Activated T-helper 17 cell treated with anti-CD3 and anti-CD28 coated beads, Interleukin-2, amount 50 U/mL, for 72 hours (primary cell): ENCODE measurements around the gene KCP. TPM values are rescaled to one million over a fixed set of nuclear protein-coding genes. Genes with fewer than 3 reads are reported as not detected.

Experiments used
- ATAC-seq: fragments of 150-1000 bp; cut with Tn5 transposase; replicated peaks from 2 replicates; pipeline ENCODE4 v1.10.0; 2021; ENCODE audit warnings: mild to moderate bottlenecking, moderate library complexity
- H3K27ac Mint-ChIP-seq: one replicate; pipeline ENCODE4 v1.8.0; 2022; ENCODE audit warnings: mixed read lengths
- H3K27me3 Mint-ChIP-seq: one replicate; pipeline ENCODE4 v1.8.0; 2022; ENCODE audit warnings: mixed read lengths
- H3K36me3 Mint-ChIP-seq: one replicate; pipeline ENCODE4 v1.8.0; 2022; ENCODE audit warnings: low read depth, mild to moderate bottlenecking, mixed read lengths
- H3K4me1 Mint-ChIP-seq: one replicate; pipeline ENCODE4 v1.8.0; 2022; ENCODE audit warnings: mixed read lengths
- H3K4me3 Mint-ChIP-seq: one replicate; pipeline ENCODE4 v1.8.0; 2022; ENCODE audit warnings: mild to moderate bottlenecking, mixed read lengths
- H3K9me3 Mint-ChIP-seq: one replicate; pipeline ENCODE4 v1.8.0; 2022; ENCODE audit warnings: mixed read lengths
- total RNA-seq, 2 donors: library from RNA; stranded (reverse); gene quantifications; one replicate each; pipeline ENCODE4 v1.2.3, GENCODE V29; 2022

Gene KCP
- total RNA-seq, 2 donors from 2014 or later: 0.09 to 1.0 TPM

DNA sequence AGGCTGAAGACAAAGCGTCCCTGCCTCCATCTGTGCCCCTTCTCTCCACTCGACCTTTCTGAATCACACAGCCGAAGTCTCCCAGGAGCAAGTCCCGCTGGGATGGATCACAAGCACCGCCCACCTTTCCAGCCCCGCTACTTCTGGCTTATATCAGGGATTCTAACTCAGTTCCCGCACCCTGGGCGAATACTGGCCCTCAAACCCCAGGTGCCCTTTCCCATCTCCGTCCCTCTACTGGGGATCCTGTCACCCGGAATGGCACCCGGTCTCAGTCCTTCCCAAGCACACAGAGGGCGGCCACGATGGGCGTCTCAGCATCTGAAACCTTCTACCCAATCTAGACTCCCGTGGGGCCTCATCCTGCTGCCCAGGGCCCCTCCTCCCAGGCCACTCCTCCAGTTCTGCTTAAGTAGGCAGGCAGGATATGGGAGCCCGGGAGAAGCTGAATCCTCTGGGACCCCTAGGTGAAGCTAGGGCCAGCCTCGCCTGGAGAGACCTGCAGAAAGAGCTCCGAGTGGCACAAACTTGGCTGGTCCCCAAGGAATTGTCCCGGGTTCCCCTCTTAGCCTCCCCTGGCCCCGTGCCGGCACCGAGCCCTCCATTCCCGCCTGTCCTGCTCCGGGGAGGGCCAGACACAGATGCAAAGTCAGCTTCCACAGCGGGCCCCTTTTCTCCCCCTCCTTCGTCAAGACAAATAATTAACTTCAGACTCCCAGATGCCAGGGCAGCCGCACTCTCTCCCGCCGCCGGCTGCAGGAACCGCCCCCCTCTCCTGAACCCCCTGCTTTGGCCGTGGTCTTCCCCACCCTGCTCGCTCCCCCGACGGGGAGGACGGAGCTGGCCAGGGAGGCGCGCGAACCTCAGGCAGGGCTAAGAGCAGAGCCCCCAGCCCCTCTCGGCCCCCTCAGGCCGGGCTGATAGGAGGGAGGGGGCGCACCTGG lies 612 bp downstream of the KCP start:
- no peaks in the 10 kb centered on the region for H3K9me3 Mint-ChIP-seq

GRCh38 chr7:128908750-128909624 lies 1.5 kb downstream of the KCP start:
- Mint-ChIP-seq H3K4me1 (peaks cover 5% of the 10 kb centered on the region), H3K27me3 (peaks cover 27% of the 10 kb centered on the region), H3K9me3 (no peaks in the 10 kb centered on the region), H3K27ac (no peak overlapping the region), H3K4me3 (no peak overlapping the region), H3K36me3 (no peaks in the 10 kb centered on the region)
- no peak for ATAC-seq

More for the DNA sequence above, 612 bp downstream of the KCP start:
- Mint-ChIP-seq H3K27me3 (peaks cover 32% of the 10 kb centered on the region), H3K36me3 (no peaks in the 10 kb centered on the region), H3K4me1 (peaks cover 5% of the 10 kb centered on the region), H3K27ac (no peak overlapping the region), H3K4me3 (no peak overlapping the region)
- no peak for ATAC-seq

DNA sequence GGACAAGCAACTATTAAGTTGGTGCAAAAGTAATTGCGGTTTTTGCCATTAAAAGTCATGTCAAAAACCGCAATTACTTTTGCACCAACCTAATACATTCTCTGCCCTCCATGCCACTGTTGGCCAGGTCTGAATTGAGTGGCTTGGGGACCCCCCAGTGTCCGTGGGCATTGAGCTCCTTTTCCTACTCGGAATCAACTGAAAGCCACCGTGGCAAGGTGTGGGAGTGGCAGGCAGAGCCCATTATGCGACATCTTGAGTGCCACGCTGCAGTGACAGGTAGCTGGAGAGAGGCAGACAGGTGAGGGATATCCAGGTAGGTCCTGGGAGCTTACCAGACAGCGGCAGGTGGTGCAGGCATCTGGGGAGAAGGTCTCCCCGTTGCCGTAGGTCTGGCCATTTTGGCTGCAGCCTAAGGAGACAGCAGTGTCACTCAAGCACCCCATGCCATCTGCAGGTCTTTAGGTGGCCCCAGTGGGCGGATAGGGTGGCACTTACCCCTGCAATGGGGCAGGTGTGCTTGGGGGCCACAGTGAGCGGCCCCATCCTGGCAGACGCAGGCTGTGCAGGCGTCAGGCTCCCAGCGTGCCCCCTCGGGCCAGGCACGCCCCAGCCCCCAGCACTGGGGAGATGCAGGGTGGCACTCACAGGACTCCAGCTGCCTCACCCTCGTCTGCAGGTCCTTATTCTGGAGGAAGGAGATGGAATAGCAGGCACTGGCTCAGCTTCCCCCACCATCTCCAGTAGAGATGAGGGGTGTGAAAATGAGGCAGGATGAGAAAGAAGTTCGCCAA lies 3.5 kb downstream of the KCP start:
- Mint-ChIP-seq H3K27ac (no peak overlapping the region), H3K4me3 (no peak overlapping the region), H3K36me3 (no peaks in the 10 kb centered on the region), H3K4me1 (peaks cover 4% of the 10 kb centered on the region), H3K9me3 (no peaks in the 10 kb centered on the region), H3K27me3 (peaks cover 27% of the 10 kb centered on the region)
- ATAC-seq: no peak

GRCh38 chr7:128906001-128906765 lies 4.3 kb downstream of the KCP start:
- H3K4me3 Mint-ChIP-seq: no peak overlapping the region
- no peak for ATAC-seq
- no peak overlapping the region for H3K27ac Mint-ChIP-seq
- H3K9me3 Mint-ChIP-seq: no peaks in the 10 kb centered on the region
- H3K36me3 Mint-ChIP-seq: no peaks in the 10 kb centered on the region
- peaks cover 24% of the 10 kb centered on the region for H3K27me3 Mint-ChIP-seq
- H3K4me1 Mint-ChIP-seq: peaks cover 4% of the 10 kb centered on the region

- peaks cover 13% of the 10 kb centered on the region for H3K27me3 Mint-ChIP-seq
- H3K4me3 Mint-ChIP-seq: no peak overlapping the region
- H3K36me3 Mint-ChIP-seq: no peaks in the 10 kb centered on the region
- ATAC-seq: peak; percentile 60
- peaks cover 4% of the 10 kb centered on the region for H3K4me1 Mint-ChIP-seq
- no peaks in the 10 kb centered on the region for H3K9me3 Mint-ChIP-seq
- H3K27ac Mint-ChIP-seq: peak overlapping the region; percentile 28
Observed at GRCh38 chr7:128904381-128905197, 5.9 kb downstream of the KCP start.

DNA sequence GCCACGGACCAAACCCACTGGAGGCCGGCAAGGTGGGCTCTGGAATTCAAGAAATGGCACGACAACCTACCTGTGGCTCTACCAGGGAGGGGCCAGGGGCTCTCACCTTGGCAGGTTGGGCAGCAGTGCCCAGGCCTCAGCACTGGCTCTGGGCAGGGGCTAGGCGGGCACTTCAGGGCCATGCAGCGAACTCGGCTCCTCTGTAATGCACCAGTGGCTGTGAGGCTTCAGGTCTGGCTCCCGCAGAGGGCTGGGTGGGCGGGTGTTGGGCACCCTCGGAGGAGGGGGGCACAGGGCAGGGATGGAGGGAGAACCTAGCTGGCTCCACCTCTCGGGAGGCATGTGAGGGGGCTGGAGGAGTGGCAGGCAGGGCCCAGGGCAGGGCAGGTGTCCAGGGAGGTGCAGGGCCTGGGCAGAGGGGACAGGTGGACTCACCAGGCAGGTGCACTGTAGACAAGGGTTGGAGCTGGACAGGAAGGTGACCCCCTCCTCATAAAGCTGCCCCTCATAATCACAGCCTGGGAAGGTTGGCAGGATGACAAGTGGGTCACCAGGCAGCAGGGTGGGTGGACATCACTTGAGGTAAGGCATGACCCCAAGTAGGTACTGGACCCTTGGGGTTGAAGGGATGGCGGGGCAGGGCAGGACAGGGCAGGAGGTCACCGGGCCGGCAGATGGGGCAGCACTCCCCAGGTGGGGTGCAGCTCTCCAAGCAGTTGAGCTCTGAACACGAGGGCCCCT lies 6.7 kb downstream of the KCP start:
- Mint-ChIP-seq H3K27ac (no peak overlapping the region), H3K4me3 (no peak overlapping the region), H3K9me3 (no peaks in the 10 kb centered on the region), H3K27me3 (peaks cover 10% of the 10 kb centered on the region), H3K4me1 (peaks cover 4% of the 10 kb centered on the region), H3K36me3 (no peaks in the 10 kb centered on the region)
- no peak for ATAC-seq

DNA sequence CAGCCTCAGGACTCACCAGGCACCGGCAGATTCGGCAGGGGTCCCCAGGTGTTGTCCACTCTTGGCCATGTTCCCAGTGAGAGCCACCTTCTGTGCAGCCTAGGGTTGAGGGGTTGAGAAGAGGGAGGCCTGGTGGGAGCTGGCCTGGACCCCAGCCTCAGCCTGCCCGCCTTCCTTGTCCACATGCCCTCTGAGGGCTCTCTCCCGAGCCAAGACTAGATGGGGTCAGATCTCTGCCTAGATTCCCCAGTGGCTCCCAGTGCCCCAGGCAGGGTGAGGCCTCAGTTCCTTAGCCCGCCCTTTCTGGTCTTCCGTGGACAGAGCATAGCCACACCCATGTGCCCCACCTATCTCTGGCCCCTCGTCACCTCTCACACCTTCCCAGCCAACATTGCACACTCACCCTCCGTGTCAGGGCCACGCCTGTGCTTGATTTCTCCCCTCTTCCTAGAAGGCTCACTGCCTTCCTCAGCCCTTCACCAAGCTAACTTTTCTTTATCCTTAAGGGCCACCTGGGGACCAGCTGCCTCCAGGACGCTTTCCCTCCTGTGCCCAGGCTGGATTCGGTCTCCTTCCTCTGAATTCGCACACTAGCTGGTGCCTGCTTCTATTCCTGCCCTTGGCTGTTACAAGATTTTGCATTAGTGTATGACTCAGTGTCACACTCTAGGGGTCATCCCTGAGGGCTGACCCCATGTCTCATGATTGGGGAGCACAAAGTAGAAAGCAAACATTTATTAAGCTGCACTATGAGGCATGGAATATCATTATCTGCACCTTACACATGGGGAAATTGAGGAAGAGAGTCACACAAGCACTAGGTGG lies 7.5 kb downstream of the KCP start:
- peaks cover 4% of the 10 kb centered on the region for H3K9me3 Mint-ChIP-seq
- ATAC-seq: no peak

GRCh38 chr7:128900237-128900636 lies 10.3 kb downstream of the KCP start:
- Mint-ChIP-seq H3K27ac (no peak overlapping the region), H3K36me3 (no peaks in the 10 kb centered on the region), H3K27me3 (no peaks in the 10 kb centered on the region), H3K4me1 (peaks cover 4% of the 10 kb centered on the region), H3K4me3 (no peak overlapping the region), H3K9me3 (peaks cover 4% of the 10 kb centered on the region)
- ATAC-seq: no peak

More for the DNA sequence above, 7.5 kb downstream of the KCP start:
- H3K27ac Mint-ChIP-seq: no peak overlapping the region
- H3K4me3 Mint-ChIP-seq: no peak overlapping the region
- peaks cover 9% of the 10 kb centered on the region for H3K27me3 Mint-ChIP-seq
- H3K4me1 Mint-ChIP-seq: peaks cover 4% of the 10 kb centered on the region
- no peaks in the 10 kb centered on the region for H3K36me3 Mint-ChIP-seq

DNA sequence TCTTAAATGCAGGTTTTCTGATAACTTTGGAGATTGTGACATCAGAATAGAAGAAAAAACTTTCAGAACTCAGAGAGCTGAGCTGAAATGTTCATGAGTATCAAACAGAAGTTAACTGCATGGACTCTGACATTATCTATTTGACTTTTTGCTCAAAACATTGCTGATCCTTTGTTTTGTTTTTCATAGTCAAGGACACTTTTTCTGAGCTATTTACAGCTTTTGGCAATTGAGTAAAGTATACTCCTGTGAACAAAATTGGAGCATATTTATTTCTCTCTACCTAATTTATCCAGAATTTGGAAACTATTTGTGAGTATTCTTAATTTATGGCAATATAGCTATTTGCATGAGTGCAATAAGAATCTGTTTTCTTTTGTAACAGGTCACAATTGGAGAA lies 11.1 kb downstream of the KCP start:
- Mint-ChIP-seq H3K36me3 (no peaks in the 10 kb centered on the region), H3K4me3 (no peak overlapping the region), H3K4me1 (peaks cover under 1% of the 10 kb centered on the region), H3K9me3 (peaks cover 4% of the 10 kb centered on the region), H3K27ac (no peak overlapping the region), H3K27me3 (no peaks in the 10 kb centered on the region)
- no peak for ATAC-seq

GRCh38 chr7:128895320-128895719 lies 15.2 kb downstream of the KCP start:
- no peak overlapping the region for H3K27ac Mint-ChIP-seq
- H3K4me3 Mint-ChIP-seq: no peak overlapping the region
- no peaks in the 10 kb centered on the region for H3K4me1 Mint-ChIP-seq
- no peak for ATAC-seq
- H3K36me3 Mint-ChIP-seq: no peaks in the 10 kb centered on the region
- peaks cover 4% of the 10 kb centered on the region for H3K9me3 Mint-ChIP-seq
- no peaks in the 10 kb centered on the region for H3K27me3 Mint-ChIP-seq

DNA sequence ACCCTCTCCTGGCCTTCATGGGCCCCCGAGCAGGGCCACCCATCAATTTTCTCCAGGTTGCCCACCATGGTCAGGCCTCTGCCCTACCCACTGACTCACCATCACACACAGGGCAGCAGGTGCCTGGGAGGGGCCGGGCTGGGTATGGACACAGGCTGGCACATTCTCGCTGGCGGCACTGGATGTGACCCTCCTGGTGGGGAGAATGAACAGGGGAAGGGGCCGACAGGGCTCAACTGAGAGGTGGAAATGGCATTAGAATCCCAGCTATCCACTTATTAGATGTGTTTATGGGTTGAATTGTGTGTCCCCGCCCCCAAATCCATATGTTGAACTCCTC lies 16.4 kb downstream of the KCP start:
- no peak for ATAC-seq
- Mint-ChIP-seq H3K36me3 (no peaks in the 10 kb centered on the region), H3K9me3 (peaks cover 4% of the 10 kb centered on the region), H3K4me3 (no peak overlapping the region), H3K27ac (no peak overlapping the region), H3K4me1 (no peaks in the 10 kb centered on the region), H3K27me3 (no peaks in the 10 kb centered on the region)
